Endodermal cell (in vitro differentiated cells): Measurements from ENCODE around the gene COL5A1. TPM values are rescaled to one million over a fixed set of nuclear protein-coding genes. Genes with fewer than 3 reads are reported as not detected.

Experiments
- DNase-seq: peaks from one replicate; pipeline ENCODE4 v3.0.0-alpha.2; 2017
- H3K27ac ChIP-seq: 2 replicates; pipeline ENCODE4 v1.5.1; 2013; ENCODE audit warnings: mild to moderate bottlenecking, low read depth, low read length, moderate library complexity
- H3K27me3 ChIP-seq: 2 replicates; pipeline ENCODE4 v1.6.1; 2013; ENCODE audit warnings: mild to moderate bottlenecking, low read length, moderate library complexity; ENCODE audit not compliant: insufficient read depth, control insufficient read depth, poor library complexity, severe bottlenecking
- H3K36me3 ChIP-seq: 2 replicates; pipeline ENCODE4 v1.7.0; 2013; ENCODE audit warnings: mild to moderate bottlenecking, low read length, moderate library complexity; ENCODE audit not compliant: control insufficient read depth, insufficient read depth
- H3K4me1 ChIP-seq: one replicate; pipeline ENCODE4 v1.7.0; 2013; ENCODE audit warnings: low read length; ENCODE audit not compliant: control insufficient read depth, insufficient read depth
- H3K4me3 ChIP-seq: 2 replicates; pipeline ENCODE4 v1.5.1; 2013; ENCODE audit warnings: mild to moderate bottlenecking, low read length, moderate library complexity
- H3K9ac ChIP-seq: 2 replicates; pipeline ENCODE4 v1.6.1; 2013; ENCODE audit warnings: mild to moderate bottlenecking, low read length, moderate library complexity; ENCODE audit not compliant: poor library complexity, severe bottlenecking; ENCODE audit errors: extremely low read depth
- H3K9me3 ChIP-seq: 2 replicates; pipeline ENCODE4 v1.6.1; 2013; ENCODE audit warnings: mild to moderate bottlenecking, low read length, moderate library complexity; ENCODE audit not compliant: control insufficient read depth
- H3K27ac Mint-ChIP-seq: 2 replicates; pipeline ENCODE4 v1.8.0; 2020; ENCODE audit warnings: mixed read lengths
- H3K27me3 Mint-ChIP-seq: 2 replicates; pipeline ENCODE4 v1.8.0; 2021; ENCODE audit warnings: mild to moderate bottlenecking, mixed read lengths; ENCODE audit not compliant: insufficient read depth
- H3K36me3 Mint-ChIP-seq: 2 replicates; pipeline ENCODE4 v1.8.0; 2020; ENCODE audit warnings: low read depth, mixed read lengths
- H3K4me1 Mint-ChIP-seq: 2 replicates; pipeline ENCODE4 v1.8.0; 2020; ENCODE audit warnings: mixed read lengths
- H3K4me3 Mint-ChIP-seq: 2 replicates; pipeline ENCODE4 v1.8.0; 2020; ENCODE audit warnings: mild to moderate bottlenecking, moderate library complexity, mixed read lengths
- H3K9me3 Mint-ChIP-seq: 2 replicates; pipeline ENCODE4 v1.8.0; 2020; ENCODE audit warnings: mild to moderate bottlenecking, mixed read lengths
- CTCF ChIP-seq: fragments of 200-600 bp; sonication (generic); conservative IDR thresholded peaks from 2 replicates; pipeline ENCODE4 v1.5.0; 2021; ENCODE audit warnings: antibody characterized with exemption, mild to moderate bottlenecking
- WGBS, 2 experiments: methylation state at CpG; one replicate each; pipeline versions ENCODE4 v1.1.5 to v1.1.7; 2013; ENCODE audit warnings: missing lambda C conversion rate in 2 of 2, mixed read lengths in 1 of 2; ENCODE audit not compliant: insufficient coverage in 1 of 2, insufficient read length in 1 of 2; 5-methylcytosine and 5-hydroxymethylcytosine counted together
- total RNA-seq, 2 donors: library from RNA; stranded (reverse); fragmentation: NEBNext Ultra II Directional in 1 of 2; extraction: Animal tissue kit (Norgen Biotek cat#: 25700) in 1 of 2; gene quantifications; 2 replicates in 1 of 2; 3 replicates in 1 of 2; pipeline ENCODE4 v1.2.1, GENCODE V29; 2021

The COL5A1 gene
- total RNA-seq, 2 donors from 2014 or later: 65.3 to 76.6 TPM

GRCh38 chr9:134751622-134752021 is 110.0 kb downstream of the COL5A1 start:
- no peak for DNase-seq
- H3K9ac ChIP-seq: no peak overlapping the region
- no peak for TF ChIP-seq CTCF
- Mint-ChIP-seq H3K9me3 (peaks cover 6% of the 10 kb centered on the region), H3K36me3 (peaks cover 21% of the 10 kb centered on the region), H3K27me3 (no peaks in the 10 kb centered on the region), H3K27ac (no peak overlapping the region), H3K4me3 (no peak overlapping the region), H3K4me1 (no peaks in the 10 kb centered on the region)
- H3K9me3 ChIP-seq: peaks cover 11% of the 10 kb centered on the region
- H3K4me1 ChIP-seq: no peaks in the 10 kb centered on the region
- peaks cover 23% of the 10 kb centered on the region for H3K36me3 ChIP-seq
- no peak overlapping the region for H3K27ac ChIP-seq
- H3K27me3 ChIP-seq: no peaks in the 10 kb centered on the region
- H3K4me3 ChIP-seq: no peak overlapping the region
- 64 to 89% methylated on average over 3 to 5 of the region's 5 CpGs for WGBS, 2 experiments

GRCh38 chr9:134752471-134753168 is 111.0 kb downstream of the COL5A1 start:
- Histone ChIP-seq H3K9me3 (peaks cover 6% of the 10 kb centered on the region), H3K4me1 (no peaks in the 10 kb centered on the region), H3K36me3 (peaks cover 13% of the 10 kb centered on the region), H3K9ac (no peak overlapping the region), H3K27ac (no peak overlapping the region), H3K4me3 (no peak overlapping the region), H3K27me3 (no peaks in the 10 kb centered on the region)
- no peak overlapping the region for H3K27ac Mint-ChIP-seq
- no peak for TF ChIP-seq CTCF
- H3K36me3 Mint-ChIP-seq: peaks cover 13% of the 10 kb centered on the region
- WGBS, 2 experiments: 92 to 94% methylated on average over 8 to 16 of the region's 16 CpGs
- no peak for DNase-seq
- H3K4me1 Mint-ChIP-seq: no peaks in the 10 kb centered on the region
- no peaks in the 10 kb centered on the region for H3K9me3 Mint-ChIP-seq
- no peak overlapping the region for H3K4me3 Mint-ChIP-seq
- no peaks in the 10 kb centered on the region for H3K27me3 Mint-ChIP-seq

GRCh38 chr9:134753191-134753590 is 111.6 kb downstream of the COL5A1 start:
- no peak overlapping the region for H3K27ac Mint-ChIP-seq
- no peak for DNase-seq
- Histone ChIP-seq H3K36me3 (peaks cover 7% of the 10 kb centered on the region), H3K27ac (no peak overlapping the region), H3K4me3 (no peak overlapping the region), H3K9ac (no peak overlapping the region), H3K9me3 (no peaks in the 10 kb centered on the region), H3K4me1 (no peaks in the 10 kb centered on the region), H3K27me3 (no peaks in the 10 kb centered on the region)
- no peaks in the 10 kb centered on the region for H3K9me3 Mint-ChIP-seq
- no peak overlapping the region for H3K4me3 Mint-ChIP-seq
- H3K36me3 Mint-ChIP-seq: peaks cover 7% of the 10 kb centered on the region
- no peak for TF ChIP-seq CTCF
- no peaks in the 10 kb centered on the region for H3K4me1 Mint-ChIP-seq
- no peaks in the 10 kb centered on the region for H3K27me3 Mint-ChIP-seq
- WGBS, 2 experiments: 96 to 98% methylated on average over 7 to 11 of the region's 11 CpGs
